ENCODE measurements around the gene TSPAN19. TPM values are rescaled to one million over a fixed set of nuclear protein-coding genes. Genes with fewer than 3 reads are reported as not detected.

TSPAN19 gene
- total RNA-seq, 2 donors from 2014 or later, result not detected

DNA sequence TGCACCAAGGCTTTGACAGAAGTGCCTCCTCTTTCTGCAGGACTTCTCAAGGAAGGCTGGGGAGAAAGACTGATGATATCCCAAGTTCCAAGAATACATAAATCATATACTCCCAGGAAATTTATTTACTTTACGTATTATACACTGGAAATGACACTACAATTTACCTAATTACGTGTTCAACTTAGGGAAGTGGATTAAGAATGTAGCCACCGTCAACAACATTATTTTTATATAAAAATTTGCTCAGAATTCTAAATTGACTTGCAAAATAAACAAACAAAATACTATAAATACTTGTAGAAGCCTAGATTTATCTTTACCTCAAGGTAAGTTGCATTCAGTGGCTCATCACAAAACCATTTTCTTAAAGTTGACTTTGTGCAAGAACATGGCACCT, 18.9 kb downstream of the TSPAN19 start:
- Mint-ChIP-seq H3K4me3 (no peak overlapping the region), H3K4me1 (peaks cover 4% of the 10 kb centered on the region), H3K36me3 (ENCODE audit: low read depth) (no peaks in the 10 kb centered on the region), H3K27ac (no peak overlapping the region), H3K9me3 (no peaks in the 10 kb centered on the region), H3K27me3 (ENCODE audit: insufficient read depth) (no peaks in the 10 kb centered on the region)
- no peak for TF ChIP-seq CTCF (conservative IDR thresholded peaks at IDR 0.05)
- H3K27me3 ChIP-seq (ENCODE audit: control insufficient read depth, insufficient read depth, low read length, poor library complexity, severe bottlenecking), result no peaks in the 10 kb centered on the region
- DNase-seq, result no peak
- no peak overlapping the region for H3K4me3 ChIP-seq (ENCODE audit: low read length)
- no peak overlapping the region for H3K27ac ChIP-seq (ENCODE audit: low read depth, low read length)
- no peak overlapping the region for H3K9ac ChIP-seq (ENCODE audit: extremely low read depth, low read length, poor library complexity, severe bottlenecking)
- 90% methylated on average over 3 of the region's 3 CpGs; no CpG with 5 or more reads in 1 of the 2 experiments for WGBS, 2 experiments (ENCODE audit: insufficient coverage in 1 of 2, insufficient read length in 1 of 2)
- no peaks in the 10 kb centered on the region for H3K4me1 ChIP-seq (ENCODE audit: control insufficient read depth, insufficient read depth, low read length)
- H3K9me3 ChIP-seq (ENCODE audit: control insufficient read depth, low read length), result no peaks in the 10 kb centered on the region
- H3K36me3 ChIP-seq (ENCODE audit: control insufficient read depth, insufficient read depth, low read length), result no peaks in the 10 kb centered on the region

GRCh38 chr12:85016413-85016812, 19.7 kb downstream of the TSPAN19 start:
- Histone ChIP-seq H3K36me3 (ENCODE audit: control insufficient read depth, insufficient read depth, low read length) (no peaks in the 10 kb centered on the region), H3K9ac (ENCODE audit: extremely low read depth, low read length, poor library complexity, severe bottlenecking) (no peak overlapping the region), H3K27ac (ENCODE audit: low read depth, low read length) (no peak overlapping the region), H3K4me3 (ENCODE audit: low read length) (no peak overlapping the region), H3K9me3 (ENCODE audit: control insufficient read depth, low read length) (no peaks in the 10 kb centered on the region), H3K27me3 (ENCODE audit: control insufficient read depth, insufficient read depth, low read length, poor library complexity, severe bottlenecking) (no peaks in the 10 kb centered on the region), H3K4me1 (ENCODE audit: control insufficient read depth, insufficient read depth, low read length) (no peaks in the 10 kb centered on the region)
- no peak for DNase-seq
- no peaks in the 10 kb centered on the region for H3K27me3 Mint-ChIP-seq (ENCODE audit: insufficient read depth)
- H3K4me1 Mint-ChIP-seq, result no peaks in the 10 kb centered on the region
- H3K4me3 Mint-ChIP-seq, result no peak overlapping the region
- H3K36me3 Mint-ChIP-seq (ENCODE audit: low read depth), result no peaks in the 10 kb centered on the region
- 80 to 88% methylated on average over 1 of the region's 1 CpG for WGBS, 2 experiments (ENCODE audit: insufficient coverage in 1 of 2, insufficient read length in 1 of 2)
- H3K27ac Mint-ChIP-seq, result no peak overlapping the region
- TF ChIP-seq CTCF (conservative IDR thresholded peaks at IDR 0.05), result no peak
- no peaks in the 10 kb centered on the region for H3K9me3 Mint-ChIP-seq

- H3K27me3 ChIP-seq (ENCODE audit: control insufficient read depth, insufficient read depth, low read length, poor library complexity, severe bottlenecking), result no peaks in the 10 kb centered on the region
- H3K9me3 Mint-ChIP-seq, result peaks cover 4% of the 10 kb centered on the region
- H3K9ac ChIP-seq (ENCODE audit: extremely low read depth, low read length, poor library complexity, severe bottlenecking), result no peak overlapping the region
- no peak overlapping the region for H3K27ac Mint-ChIP-seq
- TF ChIP-seq CTCF (conservative IDR thresholded peaks at IDR 0.05), result no peak
- no peaks in the 10 kb centered on the region for H3K36me3 ChIP-seq (ENCODE audit: control insufficient read depth, insufficient read depth, low read length)
- no peak for DNase-seq
- no peak overlapping the region for H3K4me3 ChIP-seq (ENCODE audit: low read length)
- 69 to 85% methylated on average over 2 to 4 of the region's 4 CpGs for WGBS, 2 experiments (ENCODE audit: insufficient coverage in 1 of 2, insufficient read length in 1 of 2)
- H3K27ac ChIP-seq (ENCODE audit: low read depth, low read length), result no peak overlapping the region
- H3K4me1 Mint-ChIP-seq, result peaks cover 10% of the 10 kb centered on the region
- no peaks in the 10 kb centered on the region for H3K36me3 Mint-ChIP-seq (ENCODE audit: low read depth)
- H3K4me3 Mint-ChIP-seq, result no peak overlapping the region
- no peaks in the 10 kb centered on the region for H3K27me3 Mint-ChIP-seq (ENCODE audit: insufficient read depth)
- H3K9me3 ChIP-seq (ENCODE audit: control insufficient read depth, low read length), result no peaks in the 10 kb centered on the region
- H3K4me1 ChIP-seq (ENCODE audit: control insufficient read depth, insufficient read depth, low read length), result no peaks in the 10 kb centered on the region
These were observed 28.2 kb downstream of the TSPAN19 start for GRCh38 chr12:85007836-85008235.

All from endodermal cell (in vitro differentiated cells).